HUDEP-2 (cell line): ENCODE data around the gene STX18.
"Not testable (repeated sequence)": the region's sequence is repeated elsewhere in the genome, so short reads cannot be mapped to it uniquely, and the experiment has no call there.

Experiments
- DNase-seq, 76 experiments: peaks; one replicate each; lab custom pipeline; 2025; ENCODE audit not compliant: unreplicated experiment in 76 of 76; lab: John Stamatoyannopoulos, UW

STX18 gene

DNA sequence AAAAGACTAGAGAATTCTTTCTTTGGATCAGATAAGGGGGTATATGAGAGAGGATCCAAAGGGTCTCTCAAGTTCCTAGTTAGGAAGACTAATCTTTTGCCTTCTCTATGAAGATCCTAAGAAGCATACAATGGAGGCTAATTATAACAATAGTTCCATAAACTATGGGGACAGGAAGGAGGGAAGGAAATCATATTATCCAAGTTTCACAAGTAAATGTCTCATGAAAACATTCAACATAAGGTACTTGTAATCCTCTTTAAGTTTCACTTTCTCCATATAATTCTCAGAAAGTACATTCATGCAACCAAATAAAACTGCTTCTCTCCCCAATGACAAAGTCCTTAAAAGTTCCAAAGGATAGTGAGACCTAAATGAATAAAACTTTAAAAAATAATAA, 27.1 kb downstream of the STX18 start:
- no peak for DNase-seq

DNA sequence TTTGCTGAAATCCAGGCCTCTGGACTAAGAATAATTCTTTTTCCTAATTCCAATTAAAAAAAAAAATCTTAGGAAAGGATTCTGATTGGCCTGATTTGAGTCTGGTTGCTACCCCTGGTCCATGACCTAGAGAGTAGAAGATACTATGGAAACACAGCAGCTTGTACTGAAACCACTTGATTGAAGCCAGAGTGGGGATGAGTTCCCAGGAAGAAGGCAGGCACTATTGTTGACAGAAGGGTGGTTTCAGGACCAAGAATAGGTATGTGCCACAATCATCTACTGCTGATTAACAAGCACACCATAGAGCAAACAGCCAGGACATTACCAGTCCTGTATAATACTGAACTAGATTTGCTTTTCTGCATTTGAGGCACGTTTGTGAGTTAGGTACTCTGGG, 29.6 kb downstream of the STX18 start:
- DNase-seq: no peak

DNA sequence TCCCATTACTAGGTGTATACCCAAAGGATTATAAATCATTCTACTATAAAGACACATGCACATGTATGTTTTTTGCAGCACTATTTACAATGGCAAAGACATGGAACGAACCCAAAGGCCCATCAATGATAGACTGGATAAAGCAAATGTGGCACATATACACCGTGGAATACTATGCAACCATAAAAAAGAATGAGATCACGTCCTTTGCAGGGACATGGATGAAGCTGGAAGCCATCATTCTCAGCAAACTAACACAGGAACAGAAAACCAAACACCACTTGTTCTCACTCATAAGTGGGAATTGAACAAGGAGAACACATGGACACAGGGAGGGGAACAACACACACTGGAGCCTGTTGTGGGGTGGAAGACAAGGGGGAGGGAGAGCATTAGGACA, 31.2 kb downstream of the STX18 start:
- DNase-seq: not testable (repeated sequence)

DNA sequence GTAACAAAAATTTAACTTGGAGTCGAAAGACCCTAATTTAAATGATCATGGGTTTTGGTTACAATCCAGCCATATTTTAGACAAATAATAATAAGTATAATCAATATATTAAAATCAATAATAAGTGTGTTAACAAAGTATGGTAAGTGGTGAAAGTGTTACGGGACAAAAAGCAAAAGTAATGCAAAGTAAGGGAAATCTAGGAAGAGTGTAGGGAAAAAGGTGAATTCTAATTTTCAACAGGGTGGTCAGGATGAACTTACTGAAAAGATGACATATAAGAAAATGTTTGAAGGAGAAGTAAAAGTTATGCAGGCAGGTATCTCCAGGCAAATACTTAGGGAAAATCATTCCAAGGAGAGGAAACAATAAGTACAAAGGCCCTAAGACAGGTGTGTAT, 32.3 kb downstream of the STX18 start:
- no peak for DNase-seq

DNA sequence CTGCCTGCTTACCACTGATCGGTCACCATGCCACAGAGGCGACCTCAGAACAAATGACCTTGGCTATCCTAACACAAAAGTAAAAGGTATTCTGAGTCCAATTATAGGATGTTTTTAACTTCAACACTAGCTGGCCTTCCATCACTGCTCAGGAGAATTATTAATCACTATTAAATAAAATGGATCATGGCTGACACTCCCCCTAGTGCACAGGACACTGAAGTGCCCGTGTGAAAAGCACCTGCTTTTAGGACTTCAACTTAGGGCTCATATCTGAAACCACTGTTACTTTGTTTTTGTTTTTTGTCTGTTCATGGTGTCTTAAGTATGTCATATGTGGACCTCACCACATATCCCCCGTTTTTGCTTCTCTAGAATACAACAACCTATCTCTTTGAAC, 33.9 kb downstream of the STX18 start:
- no peak for DNase-seq

DNA sequence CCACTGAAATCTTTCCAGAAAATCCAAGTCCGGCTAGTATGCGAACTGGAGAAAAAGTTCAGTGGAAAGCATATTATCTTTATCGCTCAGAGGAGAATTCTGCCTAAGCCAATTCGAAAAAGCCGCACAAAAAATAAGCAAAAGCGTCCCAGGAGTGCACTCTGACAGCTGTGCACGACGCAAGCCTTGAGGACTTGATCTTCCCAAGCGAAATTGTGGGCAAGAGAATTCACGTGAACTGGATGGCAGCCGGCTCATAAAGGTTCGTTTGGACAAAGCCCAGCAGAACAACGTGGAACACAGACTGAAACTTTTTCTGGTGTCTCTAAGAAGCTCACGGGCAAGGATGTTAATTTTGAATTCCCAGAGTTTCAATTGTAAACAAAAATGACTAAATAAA, 34.4 kb downstream of the STX18 start:
- no peak for DNase-seq

DNA sequence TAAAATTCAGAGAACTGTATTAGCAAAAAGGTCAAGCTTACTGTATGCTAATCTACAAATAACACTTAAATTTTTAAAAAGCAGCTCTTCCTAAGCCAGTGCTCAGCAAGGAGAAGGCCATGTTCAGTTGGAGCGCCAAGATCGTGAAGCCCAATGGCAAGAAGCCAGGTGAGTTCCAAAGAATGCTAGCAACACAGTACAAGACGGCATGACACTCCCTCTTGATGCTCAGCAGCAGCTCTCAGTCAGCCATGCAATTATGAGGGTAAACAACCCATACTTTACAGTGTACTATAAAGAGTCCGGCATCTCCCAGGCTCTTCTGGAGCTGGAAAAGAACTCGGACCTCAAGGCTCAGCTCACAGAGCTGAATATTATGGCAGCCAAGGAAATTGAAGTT, 34.9 kb downstream of the STX18 start:
- DNase-seq: no peak

DNA sequence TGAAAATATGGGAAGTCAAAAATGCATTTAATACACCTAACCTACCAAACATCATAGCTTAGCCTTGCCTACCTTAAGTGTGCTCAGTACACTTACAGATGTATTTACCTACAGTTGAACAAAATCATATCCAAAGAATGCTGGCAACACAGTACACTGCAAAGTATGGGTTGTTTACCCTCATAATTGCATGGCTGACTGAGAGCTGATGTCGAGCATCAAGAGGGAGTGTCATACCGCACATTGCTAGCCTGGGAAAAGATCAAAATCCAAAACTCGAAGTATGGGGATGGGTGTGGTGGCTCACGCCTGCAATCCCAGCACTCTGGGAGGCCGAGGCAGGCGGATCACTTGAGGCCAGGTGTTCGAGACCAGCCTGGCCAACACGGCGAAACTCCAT, 36.6 kb downstream of the STX18 start:
- DNase-seq: not testable (repeated sequence)

DNA sequence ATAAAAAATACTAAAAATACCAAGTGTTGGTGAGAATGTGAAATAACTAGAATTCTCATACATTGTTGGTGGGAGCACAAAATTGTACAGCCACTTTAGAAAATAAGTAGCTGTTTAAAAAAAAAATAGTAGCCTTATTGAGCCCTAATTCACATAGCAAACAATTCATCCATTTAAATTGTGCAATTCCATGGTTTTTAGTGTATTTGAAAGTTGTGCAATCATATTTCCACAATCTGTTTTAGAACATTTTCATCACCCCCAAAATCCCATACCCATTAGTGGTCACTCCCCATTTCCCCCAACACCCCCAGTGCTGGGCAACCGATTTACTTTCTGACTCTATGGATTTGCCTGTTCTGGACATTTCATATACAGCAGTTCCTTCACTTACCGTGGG, 37.1 kb downstream of the STX18 start:
- DNase-seq: no peak

DNA sequence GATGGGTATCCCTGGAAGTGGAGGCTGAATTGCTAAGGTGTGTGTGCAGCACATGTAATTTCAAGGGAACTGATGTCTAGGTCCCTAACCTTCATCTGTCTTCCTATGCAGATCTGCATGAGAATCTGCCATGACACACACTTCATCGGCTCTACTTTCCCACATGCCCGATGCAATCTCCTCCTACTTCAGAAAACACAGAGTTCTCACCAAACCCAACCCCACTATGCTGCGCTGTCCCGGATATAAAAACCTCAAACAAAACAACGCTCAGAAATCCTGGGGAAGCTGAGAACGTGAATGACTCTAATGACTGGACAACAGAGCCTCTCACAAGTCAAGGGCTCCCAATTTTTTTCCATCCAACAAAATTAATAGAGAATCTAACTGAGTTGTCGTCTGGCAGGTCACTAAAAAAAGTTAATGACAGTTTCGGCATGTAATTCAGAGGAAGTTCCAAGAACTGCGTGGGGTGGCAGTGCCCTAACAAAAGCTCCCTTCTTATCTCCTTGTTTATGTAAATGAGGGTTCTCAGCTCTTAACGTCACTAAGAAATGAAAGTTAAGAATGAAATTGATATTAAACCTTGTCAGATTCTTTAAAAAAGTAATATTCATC, 39.0 kb downstream of the STX18 start:
- DNase-seq: peak in 7 of 76 experiments; percentile 3 to 17 (median 6)

DNA sequence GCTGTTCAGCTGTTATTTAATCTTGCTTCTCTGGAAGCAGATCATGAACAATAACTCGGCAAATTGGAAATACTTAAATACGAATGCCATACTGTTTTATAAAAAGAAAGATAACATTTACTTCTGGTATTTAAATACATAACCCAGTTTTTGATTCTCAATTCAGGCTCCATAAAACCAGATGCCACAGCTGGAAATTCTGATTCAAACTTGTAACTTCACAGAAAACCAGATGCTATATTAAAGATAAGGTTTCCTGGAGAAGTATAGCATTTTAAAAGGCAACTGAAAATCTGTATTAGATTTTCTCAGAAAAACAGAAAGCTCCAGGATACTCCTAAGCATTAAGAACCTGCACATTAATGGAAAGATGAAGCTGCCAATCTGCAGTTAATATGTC, 40.2 kb downstream of the STX18 start:
- peak in 1 of 76 experiments; percentile 6 for DNase-seq

DNA sequence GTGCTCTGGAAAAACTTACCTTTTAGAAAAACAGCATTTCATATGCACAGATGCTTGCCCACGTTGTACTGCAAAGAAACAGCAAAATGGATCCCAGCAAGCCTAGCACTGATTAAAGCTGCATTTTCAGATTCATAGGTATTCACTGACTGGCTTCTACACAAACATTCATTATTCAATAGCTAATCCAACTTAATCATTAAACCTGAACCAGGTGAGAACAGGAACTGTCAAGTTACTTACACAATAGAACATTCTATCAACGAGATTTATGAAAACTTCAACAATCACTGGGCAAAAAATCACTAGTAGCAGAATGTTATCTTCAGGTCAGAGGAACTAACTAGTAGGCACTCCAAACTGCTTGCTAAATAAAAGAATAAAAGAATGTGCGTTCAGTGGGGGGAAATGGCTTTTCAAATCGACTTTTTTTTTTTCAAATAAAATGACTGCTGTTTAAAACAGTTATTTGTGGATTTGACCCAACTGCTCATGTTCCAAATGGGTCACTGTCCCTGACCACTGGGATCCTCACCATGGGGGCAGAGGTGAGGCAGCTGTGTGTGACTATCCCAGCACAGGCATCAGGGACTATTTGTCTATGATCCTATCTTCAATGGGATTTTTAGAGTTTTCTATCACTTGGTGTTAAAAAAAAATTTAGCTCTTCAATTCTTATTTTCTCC, 42.3 kb downstream of the STX18 start:
- no peak for DNase-seq

DNA sequence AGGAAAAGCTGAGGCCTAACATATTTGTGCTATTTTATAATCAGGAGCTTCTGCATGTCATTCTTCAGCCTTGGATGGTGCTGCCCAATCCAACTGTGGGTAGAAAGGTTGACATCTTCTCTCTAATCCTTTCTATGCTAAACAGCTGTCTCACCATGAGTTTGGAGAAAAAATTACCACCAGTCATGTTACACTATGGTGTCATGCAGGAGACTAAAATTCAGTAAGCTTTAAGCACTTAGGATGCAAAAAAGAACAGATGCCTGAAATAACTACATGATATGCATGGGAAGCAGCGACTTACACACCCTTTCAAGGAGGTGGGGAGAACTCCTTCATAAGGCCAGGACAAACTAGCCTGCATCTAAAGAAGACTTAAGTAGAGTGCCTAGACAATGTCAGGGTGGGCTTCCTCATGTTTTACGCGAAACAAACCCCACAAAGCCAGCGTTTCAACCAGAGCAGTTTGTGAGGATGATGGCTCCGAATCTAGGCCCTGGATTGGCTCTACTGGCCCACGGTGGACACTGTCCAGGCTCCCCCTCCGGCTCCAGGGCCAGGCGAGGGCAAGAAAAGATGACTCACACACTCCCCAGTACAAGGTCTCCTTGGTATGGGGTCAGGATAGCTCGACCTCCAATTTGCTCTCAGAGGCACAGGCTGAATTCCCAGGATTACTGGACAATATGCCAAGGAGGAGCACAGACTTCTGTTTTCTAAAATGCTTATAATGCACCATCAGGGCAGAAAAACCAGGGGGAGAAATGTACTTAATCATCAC, 45.1 kb downstream of the STX18 start:
- no peak for DNase-seq

DNA sequence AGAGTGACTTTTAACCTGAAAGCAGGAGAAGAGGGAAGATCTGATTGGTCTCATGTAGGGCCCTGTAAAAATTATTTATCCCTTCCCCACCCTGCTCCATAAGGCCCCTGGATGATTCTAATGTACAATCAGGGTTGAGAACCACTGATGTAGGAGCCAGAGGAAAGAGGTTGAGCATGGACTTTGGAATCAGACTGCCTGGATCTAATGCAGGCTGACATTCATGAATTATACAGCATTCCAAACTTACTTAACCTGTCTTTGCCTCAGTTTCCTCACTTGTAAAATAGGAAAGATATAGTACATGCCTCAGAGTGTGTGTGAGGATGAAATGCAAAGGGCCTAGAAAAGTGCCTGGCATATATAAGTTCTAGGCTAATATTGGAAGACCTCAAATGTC, 47.0 kb downstream of the STX18 start:
- DNase-seq: no peak

DNA sequence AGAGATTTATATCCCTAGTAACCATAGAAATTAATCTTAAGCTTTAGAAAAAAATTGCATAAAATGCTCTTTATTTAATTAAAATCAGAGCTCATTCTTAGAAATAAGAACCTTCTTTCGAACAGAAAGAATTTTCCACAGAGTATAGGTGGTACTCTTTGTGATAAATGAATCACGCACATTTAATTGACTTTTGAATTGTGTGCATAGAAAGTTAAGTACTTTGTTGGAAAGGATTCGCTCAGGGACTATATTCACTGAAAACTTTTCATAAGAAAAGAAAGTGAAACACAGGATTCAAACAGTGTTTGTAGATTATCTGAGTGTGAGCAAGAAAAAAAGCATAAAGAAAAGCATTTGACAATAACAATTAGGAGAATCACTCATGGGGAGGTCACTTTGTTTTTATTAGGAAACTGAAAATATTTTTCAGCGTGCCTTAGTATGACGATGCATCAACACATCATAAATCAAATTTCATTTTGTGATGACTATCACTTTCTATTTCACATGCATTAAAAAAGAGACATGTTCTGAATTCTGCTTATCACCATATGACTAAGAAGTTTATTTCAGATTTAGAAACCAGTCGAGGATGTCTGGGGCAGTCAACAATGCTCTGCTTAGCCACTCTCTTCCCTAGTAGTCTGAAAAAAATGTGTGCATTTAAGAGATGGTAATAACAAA, 49.5 kb downstream of the STX18 start:
- no peak for DNase-seq

DNA sequence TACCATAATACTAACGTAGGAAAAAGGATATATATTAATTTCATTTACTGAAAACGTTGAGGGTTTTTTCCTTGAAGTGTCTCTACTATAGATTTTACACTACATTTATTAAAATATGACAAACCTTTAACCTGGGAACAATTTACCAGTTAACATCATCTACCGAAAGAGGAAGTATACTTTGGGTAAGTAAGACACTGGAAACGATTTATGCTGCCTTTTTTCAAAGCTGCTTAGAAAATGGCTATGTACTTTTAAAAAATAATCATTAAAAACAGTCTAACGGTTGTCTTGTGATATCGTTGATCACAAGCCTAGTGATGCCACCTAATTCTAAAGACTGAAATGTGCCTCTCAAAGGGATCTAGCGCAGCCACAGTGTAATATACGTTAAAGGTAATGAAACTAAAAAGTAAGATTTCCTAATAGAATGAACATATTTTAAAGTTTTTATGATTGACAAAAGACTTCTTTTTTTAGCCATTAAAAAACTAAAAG, 50.4 kb downstream of the STX18 start:
- DNase-seq: no peak

DNA sequence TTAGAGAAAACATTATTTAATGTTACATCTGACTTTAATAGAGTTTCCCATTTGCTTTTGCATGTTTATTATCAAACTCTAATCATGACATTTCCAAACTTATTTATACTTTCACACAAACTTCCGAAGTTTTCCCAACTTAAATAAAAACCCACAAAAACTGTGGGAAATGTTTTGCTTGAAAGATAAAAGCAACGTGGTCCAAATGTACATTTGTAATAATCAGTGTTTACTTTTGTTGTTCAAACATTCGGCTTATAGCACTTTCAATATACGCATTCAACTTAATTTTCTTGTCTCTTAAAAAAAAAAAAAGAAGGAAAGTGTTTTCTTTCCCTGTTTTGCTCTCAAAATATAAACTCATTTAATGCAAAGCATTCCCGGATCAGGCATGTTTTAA, 51.0 kb downstream of the STX18 start:
- no peak for DNase-seq

DNA sequence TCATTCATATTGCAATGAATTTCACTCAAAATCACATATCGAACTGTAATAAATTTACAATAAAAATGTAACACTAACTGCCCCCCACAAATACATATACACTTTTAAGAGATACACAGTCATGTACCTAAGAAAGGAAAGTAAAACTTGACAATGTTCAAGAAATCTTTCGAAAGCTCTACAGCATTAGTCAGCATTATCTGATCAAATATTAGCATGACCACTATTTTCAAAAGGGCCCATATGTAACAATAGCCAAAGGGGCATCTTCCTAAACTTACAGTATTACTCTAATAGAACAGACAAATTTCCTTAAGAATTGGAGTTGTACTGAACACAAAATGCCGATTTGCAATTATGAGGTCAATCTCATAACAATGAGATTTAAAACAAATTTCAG, 51.8 kb downstream of the STX18 start:
- DNase-seq: no peak

DNA sequence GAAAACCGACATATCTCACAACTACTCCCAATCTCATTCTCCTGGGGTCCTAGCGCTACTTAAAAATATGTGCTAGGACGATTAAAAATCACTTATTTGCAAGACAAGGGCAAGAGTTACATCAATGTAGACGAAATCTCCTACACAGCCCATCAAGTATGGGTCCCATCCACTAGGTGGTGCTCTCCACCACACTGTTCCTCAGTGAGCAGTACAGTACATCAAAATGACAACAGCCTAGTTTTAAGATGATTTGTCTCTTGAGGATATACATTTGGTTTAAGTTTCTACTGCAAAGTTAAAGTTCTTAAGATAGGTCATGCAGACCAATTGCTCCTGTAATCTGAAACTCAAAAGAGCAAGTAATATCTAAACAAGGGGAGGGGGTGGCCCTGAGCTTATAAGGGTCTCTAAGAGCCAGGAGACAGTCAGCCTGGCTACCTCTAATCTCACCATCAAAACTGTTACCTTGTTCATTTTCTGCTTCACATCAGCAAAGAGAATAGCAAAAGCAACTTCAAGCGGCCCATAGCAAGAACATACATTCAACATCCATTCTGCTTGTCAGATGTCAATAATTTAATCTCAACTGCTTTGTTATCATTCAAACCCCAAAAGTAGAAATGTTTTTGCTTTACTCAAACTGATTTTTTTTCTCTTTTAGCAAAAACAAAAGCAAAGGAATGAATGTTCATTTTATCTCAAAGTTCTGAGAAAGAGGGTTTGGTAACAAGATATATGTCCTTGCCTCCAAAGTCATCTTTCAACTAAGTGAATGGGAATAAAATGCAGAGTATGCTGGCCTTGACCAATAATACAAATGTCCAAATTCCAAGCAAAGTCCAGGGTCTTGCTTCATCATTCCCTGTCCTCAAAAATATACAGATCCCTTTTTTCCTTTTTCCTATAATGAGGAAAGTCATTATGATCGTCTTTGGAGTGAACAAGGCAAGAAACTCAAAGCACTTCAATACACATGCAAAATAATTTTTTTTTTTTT, 53.1 kb downstream of the STX18 start:
- DNase-seq: peak in 61 of 76 experiments; percentile 1 to 67 (median 42)

DNA sequence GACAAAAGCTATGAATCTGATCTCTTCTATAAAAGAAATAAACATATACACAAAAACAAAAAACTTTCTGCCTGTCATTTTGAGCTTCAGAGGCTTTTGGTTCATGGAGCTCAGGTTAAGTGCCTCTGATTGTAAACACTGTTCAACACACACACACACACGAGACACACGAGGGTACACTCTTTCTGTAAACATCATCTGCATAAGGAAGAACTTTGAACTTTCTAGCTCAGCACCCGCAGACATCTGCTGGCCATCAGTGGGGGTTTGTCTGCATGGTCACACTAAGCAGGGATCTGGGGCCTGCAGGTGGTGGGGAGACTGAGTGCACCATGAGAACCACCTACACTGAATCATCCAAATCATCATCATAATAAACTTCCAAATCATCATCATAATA, 54.9 kb downstream of the STX18 start:
- DNase-seq: no peak
